GM03348 (cell line): ENCODE measurements around the gene MEGF9.

ENCODE experiments used
- DNase-seq: peaks from one replicate; pipeline ENCODE4 v3.0.0; 2012; ENCODE audit warnings: low spot score

The MEGF9 gene

DNA sequence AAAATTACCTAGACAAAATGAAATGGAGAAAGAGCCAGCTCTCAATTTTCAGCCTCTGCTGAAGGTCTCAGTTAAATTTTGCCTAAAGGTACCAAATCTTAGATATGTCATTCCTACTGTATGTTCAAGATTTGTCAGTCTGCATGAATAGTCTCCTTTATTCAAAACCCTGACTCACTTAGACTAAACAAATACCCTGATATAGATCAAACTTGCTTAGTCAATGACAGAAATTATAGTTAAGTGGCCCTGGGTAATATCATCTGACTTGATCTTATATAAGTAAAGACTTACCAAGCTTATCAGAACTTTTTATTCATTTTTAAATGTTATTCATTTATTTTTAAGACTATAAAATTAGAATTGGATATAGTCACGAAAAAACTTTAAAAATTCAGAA, 12.2 kb downstream of the MEGF9 start:
- DNase-seq, result no peak

DNA sequence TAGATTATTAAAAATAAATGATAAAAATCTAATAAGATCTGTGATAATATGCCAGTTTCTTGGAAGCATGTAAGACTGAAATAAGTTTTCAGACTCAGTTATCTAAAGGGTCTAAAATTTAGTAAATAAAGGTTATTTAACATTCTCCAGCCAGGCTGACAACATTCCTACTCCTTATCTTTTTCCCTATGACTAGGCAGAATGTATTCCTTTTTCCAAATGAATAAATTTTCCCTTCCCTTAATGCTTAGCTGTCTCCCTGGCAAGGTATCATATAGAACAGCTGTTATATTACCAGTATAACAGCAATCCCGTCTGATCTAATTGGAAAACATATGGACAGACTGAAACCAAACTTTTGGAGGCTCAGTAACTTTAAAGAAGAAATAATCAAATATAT, 13.0 kb downstream of the MEGF9 start:
- no peak for DNase-seq

DNA sequence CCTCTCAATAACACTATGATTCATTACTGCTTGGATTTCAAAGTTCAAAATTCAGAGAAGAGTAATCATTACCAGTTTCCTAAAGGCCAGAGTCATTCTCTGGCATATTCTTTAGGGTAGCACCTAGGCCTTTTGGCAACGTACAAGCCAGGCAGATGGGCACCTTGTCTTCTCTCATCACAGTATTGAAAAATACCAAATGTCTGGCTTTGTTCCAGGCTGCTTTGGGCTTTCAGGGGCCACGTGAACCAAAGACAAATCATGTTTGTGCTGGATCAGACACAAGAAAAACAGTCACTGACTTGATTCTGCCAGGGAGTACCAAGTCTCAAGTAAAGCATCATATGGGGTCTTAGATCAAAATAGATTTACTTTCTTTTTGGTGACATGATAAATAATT, 15.5 kb downstream of the MEGF9 start:
- no peak for DNase-seq

DNA sequence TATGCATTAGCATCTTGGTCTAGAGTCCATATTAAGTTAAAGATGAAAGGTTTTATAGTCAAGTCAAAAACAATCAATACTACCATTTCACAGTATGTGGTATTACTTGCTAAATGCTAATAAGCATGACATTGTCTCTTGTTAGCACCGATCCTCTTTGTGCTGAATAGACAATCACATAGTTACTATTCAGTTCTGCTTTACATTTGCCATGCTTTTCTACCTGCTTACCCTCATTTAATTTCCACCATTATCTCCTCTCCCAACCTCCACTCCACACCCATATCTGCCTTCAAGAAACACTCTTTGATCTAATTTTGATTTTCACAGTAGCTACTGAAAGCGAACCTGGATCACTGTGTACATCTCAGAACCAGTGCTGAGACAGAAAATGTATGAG, 16.8 kb downstream of the MEGF9 start:
- no peak for DNase-seq

DNA sequence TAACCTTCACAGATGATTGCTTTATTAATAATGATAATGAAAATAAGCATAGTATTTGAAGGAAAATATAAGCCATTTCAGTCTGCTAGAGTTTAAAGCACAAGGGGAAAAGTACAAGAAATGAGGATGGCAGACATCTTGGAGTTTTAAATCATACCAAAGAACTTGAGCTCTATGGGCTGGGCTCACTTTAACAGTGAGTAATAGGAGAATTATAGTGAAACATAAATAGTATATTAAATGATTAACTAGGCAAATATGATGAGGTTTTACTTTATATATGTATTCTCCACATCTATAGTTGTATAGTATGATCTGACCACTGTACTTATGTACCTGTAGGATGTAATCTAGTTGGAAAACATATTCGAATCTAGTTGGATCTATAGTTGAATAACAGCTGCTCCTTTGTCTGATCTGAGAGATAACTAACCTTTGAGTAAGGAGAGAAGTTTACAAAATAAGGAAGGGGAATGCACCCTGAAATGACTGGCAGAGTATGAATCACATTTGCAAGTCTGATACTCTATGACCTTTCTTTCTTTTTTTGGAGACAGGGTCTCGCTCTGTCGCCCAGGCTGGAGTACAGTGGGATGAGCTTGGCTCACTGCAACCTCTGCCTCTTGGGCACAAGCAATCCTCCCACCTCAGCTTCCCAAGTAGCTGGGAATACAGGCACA, 17.6 kb downstream of the MEGF9 start:
- DNase-seq, result no peak

DNA sequence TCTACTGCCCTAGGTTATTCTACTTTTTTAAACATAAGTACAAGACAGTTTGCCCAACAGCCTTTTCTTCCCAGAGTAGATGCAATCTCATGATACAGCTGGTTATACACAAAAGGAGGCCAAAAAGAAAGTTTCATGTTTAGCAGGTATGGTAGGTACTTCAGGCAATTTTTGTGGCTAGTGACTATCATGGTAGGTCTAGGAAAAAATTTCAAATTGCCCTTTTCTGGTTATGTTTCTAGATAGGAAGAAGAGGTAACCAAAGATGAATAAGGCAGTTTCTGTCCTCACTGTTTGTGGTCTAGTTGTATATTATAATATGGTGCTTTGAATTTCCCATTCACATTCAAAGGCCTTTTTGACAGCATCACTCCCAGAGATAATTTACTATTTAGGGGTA, 19.7 kb downstream of the MEGF9 start:
- DNase-seq, result no peak

DNA sequence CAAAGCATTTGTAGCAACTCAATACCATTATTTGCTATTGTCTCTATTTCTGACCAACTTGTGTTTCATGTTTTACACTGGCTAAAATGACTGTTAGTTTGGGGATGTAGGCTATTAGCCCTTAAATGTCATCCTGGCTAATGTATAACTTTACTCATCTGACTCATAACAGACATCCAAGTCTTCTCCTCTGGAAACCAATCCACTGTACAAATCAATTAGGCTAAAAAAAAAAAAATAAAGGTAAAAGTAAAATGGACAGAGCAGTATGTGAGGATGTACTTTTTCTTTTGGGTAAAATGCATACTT, 20.6 kb downstream of the MEGF9 start:
- DNase-seq, result no peak

DNA sequence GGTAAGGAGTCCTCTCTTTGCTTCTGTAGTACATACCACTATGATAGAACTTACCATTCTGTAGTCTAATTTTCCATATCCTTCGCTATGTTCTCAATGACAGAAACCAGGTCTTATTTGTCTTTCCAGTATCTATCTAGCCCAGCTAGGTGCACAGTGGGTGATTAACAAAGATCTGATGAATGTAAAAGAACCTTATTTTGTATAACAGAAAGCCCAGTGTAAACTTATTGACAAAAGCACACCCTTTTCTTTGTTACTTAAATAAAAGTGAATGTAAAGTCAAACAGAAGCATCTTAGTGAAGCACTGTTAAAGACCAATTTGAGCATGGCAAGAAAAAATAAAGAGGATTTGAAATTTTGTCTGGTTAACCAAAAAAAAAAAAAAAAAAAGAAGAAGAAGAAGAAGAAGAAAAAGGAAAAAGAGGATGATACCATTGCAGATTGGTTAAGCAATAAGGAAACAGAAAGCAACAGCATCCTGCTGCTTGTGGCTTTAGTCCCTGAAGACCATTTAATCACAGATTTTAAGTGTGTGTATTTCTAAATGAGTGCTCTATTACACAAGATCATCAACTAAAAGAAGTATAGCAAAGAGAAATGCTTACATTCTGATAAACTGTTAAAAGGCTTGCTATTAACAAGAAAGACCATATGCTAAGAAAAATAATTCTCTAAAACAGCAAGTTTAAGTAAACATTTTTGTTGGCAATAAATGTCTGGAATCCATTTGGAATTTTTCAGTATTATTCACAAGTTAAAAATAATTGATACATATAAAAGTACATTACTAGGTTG, 21.2 kb downstream of the MEGF9 start:
- peak; percentile 53 for DNase-seq

DNA sequence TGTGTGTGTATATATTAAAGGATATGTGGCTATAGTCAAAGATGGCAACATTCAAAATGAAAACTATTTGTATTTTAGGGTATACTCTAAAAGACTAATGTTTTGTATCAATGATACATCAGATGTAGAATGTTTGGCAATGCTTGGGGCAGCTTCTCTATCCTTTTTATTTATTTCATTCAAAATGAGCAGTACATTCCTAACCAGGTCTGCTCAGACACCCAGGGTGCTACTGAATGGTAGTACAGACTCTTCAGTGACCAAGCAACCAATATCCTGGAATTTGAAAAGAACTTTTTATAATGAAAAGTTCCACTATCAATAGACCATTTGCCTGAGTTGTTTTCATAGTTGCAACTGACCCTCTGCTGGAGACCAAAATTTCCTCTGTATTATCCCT, 23.9 kb downstream of the MEGF9 start:
- no peak for DNase-seq

DNA sequence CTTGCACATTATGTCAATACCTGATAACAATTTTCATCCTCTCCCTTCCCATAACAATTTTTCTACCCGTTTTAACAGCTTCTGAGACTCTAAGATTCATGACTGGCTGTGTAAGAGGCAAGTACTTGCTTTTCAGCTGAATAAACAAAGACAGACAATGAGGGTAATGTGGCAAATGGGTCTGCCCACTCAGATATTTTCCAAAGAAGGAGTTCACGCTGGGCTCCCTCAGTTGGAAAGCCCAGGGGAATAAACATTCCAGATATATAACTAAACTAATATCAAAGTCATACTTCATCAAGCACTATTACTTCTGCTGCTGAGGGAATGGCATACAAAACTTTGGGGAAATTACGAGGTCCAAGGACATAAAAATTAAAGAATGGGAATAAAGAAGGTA, 24.4 kb downstream of the MEGF9 start:
- no peak for DNase-seq

DNA sequence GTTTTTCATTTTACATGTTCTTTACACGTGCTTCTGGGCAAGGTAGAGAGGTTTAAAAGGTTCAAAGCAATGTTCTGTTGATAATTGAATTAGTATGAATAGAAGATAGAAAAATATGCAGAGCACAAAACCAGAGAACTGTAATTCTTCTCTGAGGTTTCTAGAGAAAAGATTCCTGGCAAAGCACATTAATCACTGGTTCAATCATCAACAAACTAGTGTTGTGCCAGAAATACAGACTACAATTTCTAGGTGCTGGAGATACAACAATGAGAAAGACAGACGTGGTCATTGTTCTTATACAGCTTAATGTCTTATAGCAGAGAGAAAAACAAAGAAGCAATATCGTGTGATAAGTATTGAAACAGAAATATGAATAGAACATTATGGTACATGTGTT, 25.5 kb downstream of the MEGF9 start:
- no peak for DNase-seq

DNA sequence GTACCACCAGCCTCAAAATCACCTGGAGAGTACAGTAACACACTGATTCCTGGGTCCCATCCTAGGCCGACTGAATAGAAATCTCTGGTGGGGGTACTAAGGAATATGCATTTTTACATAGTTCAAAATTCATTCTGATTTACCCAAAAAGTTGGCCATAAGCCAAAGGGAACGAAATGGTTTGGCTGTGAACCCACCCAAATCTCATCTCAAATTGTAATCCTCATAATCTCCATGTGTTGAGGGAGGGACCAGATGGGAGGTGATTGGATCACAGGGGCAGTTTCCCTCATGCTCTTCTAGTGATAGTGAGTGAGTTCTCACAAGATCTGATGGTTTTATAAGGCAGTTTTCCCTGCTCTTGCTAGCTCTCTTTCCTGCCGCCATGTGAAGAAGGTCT, 31.1 kb downstream of the MEGF9 start:
- DNase-seq, result no peak

DNA sequence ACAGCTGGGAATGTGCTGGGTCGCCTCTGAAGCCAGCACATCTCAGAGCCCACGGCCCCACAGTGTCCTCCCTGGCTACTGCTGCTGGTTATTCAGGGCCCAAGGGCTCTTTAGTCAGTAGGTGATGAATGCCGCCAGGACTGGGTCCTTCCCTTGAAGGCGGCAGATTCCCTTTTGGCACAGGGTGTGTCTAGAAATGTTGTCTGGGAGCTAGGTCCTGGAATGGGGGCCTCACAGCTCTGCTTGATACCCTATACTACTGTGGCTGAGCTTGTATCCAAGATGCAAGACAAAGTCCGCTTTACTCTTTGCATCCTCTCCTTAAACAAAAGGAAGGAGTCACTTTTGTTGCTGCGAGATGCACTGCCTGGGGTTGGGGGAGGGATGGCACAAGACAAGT, 33.1 kb downstream of the MEGF9 start:
- no peak for DNase-seq

DNA sequence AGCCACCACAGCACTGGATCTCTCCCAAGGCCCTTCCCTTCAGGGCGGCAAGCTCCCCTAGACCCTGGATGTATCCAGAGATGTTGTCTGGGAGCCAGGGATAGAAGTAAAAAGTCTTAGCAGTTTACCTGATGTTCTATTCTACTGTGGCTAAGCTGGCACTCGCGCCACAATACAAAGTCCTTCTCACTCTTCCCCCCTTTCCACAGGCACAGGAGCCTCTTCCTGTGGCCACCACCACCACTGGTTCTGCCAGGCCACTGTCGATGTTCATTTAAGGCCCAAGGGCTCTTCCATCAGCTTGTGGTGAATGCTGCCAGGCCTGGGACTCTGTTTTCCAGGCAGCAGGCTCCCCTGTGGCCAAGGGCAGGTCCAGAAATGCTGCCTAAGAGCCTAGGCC, 33.7 kb downstream of the MEGF9 start:
- DNase-seq, result no peak

DNA sequence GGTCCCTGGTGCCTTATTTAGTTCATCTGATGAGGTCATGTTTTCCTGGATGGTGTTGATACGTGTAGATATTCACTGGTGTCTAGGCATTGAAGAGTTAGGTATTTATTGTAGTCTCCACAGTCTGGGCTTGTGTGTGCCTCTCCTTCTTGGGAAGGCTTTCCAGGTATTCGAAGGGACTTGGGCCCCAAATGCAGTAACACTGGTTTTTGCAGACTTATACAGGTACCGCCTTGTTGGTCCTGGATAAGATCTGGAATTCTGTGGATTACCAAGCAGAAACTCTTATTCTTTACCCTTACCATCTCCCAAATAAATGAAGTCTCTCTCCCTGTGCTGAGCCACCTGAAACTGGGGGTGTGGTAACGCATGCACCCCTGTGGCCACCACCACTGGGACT, 34.1 kb downstream of the MEGF9 start:
- no peak for DNase-seq

DNA sequence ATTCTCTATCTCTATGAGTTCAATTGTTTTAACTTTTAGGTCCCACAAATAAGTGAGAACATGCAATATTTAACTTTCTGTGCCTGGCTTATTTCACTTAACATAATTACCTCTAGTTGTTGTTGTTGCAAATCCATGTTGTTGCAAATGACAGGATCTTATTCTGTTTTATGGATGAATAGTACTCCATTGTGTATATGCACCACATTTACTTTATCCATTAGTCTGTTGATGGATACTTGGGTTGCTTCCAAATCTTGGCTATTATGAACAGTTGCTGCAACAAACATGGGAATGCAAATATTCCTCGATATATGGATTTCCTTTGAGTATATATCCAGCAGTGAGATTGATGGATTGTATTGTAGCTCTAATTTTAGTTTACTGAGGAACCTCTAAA, 36.3 kb downstream of the MEGF9 start:
- no peak for DNase-seq

DNA sequence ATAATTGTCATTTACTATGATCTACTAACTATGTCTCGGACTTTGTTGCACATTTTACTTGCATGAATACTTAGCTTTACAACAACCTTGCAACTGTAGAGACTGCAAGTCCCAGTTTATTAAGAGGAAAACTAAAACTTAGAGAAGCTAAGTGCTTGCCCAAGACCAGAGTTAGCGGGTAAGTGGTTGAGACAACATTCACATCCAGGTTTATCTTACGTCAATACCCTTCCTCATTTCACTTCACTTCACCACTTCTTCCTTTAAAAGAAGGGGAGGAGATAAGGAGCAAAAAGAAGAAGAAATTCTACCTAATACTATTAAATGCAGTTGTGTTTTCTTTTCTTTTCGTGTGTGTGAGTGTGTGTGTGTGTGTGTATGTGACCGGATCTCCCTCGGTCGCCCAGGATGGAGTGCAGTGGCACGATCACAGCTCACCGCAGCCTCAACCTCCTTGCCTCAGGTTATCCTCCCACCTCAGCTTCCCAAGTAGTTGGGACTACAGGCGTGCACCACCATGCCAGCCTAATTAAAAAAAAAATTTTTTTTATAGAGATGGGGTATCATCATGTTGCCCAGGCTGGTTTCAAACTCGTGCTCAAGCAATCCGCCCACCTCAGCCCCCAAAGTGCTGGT, 37.4 kb downstream of the MEGF9 start:
- DNase-seq, result no peak

DNA sequence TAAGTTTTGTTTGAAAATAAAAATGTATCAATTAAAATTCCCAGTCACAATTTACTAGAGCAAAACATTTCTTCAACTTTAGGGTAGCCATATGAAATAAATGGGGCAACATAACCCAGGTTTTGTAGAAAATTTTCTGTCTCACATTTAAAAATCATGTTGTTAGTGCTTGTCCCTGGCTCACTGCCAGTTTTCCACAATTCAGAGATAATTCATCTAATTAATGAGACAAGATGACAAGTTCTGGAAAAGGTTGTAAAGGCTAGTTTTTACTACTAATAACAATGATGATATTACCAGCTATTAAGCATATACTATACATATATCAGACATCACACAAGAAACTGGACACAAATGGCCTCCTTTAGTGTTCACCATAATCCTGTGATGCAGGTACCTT, 45.9 kb downstream of the MEGF9 start:
- DNase-seq, result no peak

DNA sequence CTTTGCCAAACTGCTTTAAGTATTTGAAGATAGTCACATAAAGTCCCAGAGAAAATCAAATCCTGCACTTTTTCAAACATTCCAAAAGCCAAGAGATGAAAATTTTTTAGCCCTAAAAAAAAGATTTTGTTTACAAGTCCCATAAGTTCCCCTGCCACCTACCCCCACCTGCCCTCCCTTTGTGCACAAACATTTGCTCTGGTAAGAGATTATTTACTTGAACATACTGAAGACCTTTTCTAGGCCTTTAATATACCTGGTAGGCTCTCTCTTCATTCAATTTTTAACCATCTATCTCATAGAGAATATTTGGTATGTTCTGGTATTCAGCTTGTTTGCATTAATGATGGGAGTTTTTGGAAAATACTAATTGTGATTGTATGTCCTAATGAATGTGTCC, 50.3 kb downstream of the MEGF9 start:
- no peak for DNase-seq

DNA sequence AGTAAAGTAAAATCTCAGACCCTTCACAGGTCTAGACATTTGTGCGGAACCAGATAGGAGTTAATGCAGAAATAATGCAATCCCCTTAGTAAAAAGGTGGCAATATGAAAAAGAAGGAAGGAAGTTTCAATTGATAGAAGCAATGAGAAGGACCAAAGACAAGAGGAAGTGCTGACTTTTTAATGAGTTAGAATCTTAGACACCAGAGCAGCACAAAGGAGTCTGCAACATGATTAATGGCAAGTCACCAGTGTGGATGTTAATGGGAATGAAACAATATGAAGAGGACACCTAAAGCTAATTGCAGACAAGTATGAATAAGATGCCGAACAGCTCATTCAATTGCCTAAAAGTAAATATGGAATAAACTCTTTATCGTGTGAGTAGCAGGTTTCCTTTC, 50.9 kb downstream of the MEGF9 start:
- no peak for DNase-seq

DNA sequence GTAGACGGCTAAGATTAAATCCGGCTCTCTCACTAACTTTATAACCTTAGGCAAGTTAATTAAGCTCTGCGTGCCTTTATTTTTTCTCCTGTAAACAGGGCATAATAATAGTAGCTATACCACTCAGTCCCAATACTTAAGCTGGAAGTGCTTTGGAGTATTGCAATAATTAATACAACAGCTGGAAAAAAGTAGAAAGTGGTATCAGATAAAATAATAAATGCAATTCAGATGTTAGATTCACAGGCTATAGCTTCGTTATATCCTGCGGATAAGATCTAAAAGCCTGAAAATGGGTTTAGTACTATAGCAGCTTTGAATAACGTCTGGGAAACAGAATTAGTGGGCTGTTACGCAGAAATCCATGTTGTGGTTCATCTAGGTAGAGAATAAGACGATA, 51.8 kb downstream of the MEGF9 start:
- no peak for DNase-seq

DNA sequence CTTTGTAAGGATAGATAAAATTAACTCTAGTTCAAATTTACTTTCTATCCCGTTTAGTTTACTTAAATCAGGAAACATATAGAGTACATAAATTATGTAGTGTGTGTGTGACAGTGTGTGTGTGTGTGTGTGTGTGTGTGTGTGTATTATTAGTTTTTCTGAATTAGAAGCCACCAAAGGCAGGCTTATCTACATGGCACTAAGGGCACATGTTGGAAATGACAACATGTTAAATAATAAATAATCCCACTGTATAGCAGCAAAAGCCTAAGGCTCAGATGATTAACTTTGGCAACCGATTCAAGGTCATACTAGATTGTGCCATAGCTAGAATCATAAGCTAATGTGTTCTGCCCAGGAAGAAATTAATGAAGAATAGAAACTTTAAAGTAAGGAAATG, 54.6 kb downstream of the MEGF9 start:
- DNase-seq, result no peak

DNA sequence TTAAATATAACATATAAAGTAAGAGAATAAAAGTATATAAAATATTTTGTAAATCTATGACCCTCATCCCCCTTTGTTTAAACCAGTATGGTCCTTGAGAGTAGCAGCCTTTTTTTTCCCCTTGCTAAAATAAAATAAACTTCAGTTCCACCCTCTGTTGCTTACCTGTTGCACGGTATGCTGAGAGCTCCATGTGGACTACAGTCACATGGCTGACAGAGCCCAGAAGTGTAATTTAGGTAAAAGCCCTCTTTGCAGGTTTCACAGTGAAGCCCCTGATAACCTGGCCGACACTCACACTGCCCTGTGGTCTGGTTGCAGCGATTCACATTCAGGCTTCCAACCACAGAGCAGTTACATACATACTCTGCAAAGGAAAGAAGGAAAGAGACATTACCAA, 55.1 kb downstream of the MEGF9 start:
- no peak for DNase-seq
